G401 (cell line): ENCODE results near the gene DVL1. TPM values are rescaled to one million over a fixed set of nuclear protein-coding genes. Genes with fewer than 3 reads are reported as not detected.

ENCODE experiments used
- DNase-seq: peaks from one replicate; pipeline ENCODE4 v3.0.0-alpha.2; 2015; ENCODE audit warnings: low spot score
- in situ Hi-C: cut with HindIII; loops from 2 replicates; pipeline ENCODE4 v1.10.0; 2016; ENCODE audit warnings: low sequenced_read_pairs, mixed read lengths
- total RNA-seq: library from RNA; depleted of rRNA; stranded (reverse); fragments of >200 nt; shearing (Covaris generic); gene quantifications from 2 replicates; pipeline ENCODE4 v1.2.3, GENCODE V29; 2014

The DVL1 gene
- total RNA-seq, 1 experiment from 2014 or later: 70.2 TPM

DNA sequence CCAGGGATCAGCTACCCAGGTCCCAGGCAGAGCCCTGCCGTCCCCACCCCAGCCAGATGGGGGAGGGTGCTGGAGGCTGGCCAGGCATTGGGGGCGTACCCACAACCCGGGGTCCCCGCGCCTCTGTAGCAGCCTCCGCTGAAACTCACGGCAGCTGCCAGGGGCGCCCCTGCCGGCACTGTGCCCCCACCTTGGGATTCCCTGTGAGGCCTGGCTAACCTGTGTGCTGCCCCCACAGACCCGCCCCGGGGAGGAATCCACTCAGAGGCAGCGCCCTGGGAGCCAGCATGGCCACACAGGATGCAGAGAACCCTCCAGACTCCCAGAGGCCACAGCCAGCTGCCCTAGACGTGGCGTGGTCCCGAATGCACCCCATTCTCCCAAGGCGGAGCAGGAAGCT is 3.8 kb downstream of the DVL1 start:
- DNase-seq: no peak
- in situ Hi-C loops: no loop called here

DNA sequence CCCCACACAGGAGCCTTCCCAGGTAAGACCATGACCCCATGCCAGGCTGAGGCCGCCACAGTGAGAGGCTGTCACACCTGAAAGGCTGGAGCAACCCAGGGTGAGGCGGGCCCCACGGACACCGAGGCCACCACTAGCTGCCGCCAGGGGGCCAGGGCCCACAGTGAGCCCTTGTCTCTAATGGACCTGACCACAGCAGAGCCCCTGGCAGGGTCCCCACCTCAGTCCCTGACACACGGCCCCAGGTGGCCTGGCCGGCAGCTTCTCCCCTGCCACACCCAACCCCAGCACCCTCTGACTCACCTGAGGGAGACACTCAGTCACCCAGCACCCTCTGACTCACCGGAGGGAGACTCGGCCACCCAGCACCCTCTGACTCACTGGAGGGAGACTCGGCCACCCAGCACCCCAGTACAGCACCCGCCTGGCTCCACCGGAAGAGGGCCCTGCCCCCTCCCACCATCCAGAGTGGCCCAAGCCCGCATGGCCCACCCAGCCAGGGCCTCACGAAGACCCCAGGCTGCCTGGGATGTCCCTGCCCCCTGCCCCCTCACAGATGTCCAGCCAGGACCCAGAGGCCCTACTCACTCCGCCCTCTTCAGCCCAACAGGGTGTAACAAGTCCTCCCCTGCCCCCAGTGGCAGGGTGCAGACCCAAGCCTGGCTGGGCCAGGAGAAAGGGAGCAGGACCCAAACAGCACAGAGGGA is 4.4 kb downstream of the DVL1 start:
- in situ Hi-C loops: no loop called here
- DNase-seq: no peak

DNA sequence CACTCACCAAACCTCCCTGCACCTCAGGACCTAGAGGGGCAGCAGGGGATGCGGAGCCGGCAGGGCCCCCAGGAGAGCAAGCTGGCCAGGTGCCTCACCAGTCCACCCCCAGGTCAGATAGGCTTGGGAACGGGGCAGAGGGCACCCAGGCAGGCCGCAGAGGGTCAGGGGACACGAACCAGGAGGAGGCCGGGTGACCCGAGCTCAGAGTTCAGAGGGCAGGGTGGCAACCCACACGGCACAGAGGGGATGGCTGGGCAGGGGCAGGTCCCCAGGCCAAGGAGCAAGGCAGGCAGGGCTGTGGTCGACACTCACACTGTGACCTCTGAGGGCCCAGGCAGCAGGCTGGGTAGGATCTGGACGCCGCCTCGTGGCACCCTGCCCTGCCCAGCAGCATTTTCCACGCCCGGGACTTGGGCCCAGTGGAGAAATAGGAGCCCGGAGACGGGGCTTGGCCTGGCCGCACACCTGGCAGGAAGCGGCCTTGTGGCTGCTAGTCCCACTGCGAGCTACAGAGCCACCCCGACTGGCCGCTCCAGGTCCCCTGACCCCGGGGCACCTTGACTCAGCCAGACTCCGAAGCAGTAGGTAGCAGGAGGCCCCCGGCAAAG is 5.3 kb downstream of the DVL1 start:
- no peak for DNase-seq
- in situ Hi-C loops: no loop called here

DNA sequence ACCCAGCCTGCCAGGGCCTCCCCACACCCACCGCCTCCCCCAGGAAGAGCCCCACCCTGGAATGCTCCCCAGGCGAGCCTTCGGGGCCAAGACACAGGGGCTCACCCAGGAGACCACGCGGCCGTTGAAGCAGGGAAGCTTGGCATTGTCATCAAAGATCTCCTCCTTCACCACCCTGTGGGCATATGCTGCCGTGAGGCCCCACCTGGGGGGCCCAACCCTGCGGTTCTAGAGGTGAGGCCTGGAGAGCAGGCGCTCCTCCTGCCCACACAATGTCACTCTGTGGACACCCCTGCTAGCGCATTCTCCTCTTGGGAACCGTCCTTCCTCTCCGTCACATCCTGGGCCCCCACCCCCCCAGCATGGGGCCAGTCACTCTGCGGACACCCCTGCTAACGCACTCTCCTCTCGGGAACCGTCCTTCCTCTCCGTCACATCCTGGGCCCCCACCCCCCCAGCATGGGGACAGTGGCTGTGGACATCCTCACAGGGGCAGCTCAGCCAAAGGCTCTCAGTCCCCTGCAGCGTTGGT is 6.6 kb downstream of the DVL1 start:
- DNase-seq: no peak
- in situ Hi-C loops: no loop called here

DNA sequence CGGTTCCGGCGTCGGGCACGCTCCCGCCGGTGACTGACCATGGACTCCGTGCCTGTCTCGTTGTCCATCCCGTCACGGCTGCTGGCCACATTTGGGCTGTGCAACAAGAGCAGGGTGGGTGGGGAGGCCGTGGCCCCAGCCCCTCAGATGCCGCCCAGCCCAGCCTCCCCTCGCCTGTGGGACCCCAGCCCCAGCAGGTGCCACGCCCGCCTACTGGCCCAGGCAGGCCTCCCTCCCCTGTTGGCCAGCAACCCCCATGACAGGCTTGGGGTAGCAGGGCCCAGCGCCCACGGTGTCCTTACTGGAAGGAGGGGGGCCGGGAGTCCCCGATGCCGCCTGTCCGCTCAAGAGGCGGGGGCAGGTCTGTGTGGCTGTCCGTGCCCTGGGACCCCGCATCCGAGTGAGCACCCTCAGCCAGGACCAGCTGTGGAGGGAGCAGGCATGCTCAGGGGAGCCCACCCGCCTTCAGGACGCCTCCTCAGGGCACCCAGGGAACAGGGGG is 7.1 kb downstream of the DVL1 start:
- DNase-seq: no peak
- in situ Hi-C loops: no loop called here

DNA sequence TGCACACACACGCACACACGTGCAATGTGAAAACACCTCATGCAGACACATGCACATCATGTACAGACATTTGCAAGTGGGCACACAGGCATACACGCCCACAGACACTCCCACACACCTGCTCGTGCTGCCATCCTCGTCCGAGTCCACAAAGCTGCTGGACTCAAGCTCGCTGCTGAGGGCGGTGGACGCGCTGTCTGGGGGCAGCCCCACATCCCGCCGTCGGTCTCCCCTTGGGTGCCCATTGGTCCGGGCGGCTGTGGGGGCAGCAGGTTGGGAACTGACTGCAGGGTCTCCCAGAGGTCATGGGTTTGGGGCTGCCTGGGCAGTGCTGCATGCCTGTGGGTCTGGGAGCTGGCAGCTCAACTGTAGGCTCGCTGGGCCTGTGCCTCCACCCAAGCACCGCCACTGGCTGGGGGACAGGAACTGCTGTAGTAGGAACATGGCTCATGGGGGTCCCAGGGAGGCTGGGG is 7.6 kb downstream of the DVL1 start:
- in situ Hi-C loops: no loop called here
- no peak for DNase-seq

DNA sequence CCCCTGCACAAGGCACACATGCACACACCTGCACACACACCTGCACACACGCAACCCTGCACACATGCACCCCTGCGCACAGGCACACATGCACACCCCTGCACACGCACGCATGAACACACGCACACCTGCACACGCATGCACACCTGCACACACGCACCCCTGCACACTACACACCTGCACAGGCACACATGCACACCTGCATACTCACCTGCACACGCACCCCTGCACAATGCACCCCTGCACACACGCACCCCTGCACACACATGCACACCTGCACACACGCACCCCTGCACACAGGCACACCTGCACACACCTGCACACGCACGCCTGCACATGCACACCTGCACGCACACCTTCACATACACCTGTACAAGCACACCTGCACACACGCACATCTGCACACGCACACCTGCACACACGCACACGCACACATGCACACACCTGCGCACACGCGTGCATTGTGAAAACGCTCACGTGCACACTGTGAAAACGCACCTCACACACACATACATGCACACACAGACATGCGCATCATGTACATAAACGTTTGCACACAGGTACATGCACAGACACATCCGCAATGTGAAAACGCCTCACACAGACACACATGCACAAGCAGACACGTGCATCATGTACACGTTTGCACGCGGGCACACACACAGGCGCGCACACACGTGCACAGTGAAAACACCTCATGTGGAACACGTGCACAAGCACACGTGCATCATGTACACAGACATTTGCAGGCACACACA is 8.2 kb downstream of the DVL1 start:
- DNase-seq: no peak
- in situ Hi-C loops: no loop called here

DNA sequence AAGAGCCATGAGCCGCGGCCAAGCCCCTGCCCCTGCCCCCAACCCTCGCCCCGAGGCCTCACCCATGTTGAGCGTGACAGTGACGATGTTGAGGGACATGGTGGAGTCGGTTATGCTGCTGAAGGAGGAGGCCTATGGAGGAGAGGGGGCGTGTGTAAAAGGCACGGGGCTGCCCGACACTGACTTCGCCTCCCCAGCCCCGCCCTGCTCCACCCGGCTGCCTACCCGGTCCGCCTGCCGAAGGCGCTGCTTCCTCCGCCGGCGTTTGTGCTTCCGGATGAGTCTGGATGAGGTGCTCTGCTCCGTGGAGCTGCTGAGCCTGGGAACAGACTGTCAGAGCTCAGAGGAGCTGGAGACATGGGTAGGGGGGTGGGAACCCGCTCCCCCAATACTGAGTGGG is 9.0 kb downstream of the DVL1 start:
- in situ Hi-C loops: no loop called here

DNA sequence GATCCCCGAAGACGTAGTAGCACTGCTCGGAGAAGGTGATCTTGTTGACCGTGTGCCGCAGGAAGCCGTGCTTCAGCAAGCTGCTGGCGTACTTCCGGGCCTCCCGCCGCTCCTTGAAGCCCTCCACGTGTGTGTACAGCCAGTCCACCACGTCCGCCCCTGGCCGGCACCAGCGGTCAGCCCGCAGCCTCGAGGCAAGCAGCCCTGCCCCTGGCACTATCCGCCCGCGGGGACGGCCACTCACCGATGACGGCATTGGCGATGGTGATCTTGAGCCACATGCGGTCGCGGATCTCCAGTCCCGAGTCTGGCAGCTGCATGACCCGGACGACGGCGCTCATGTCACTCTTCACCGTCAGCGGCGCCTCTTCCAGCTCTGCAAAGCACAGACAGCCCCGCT is 10.9 kb downstream of the DVL1 start:
- DNase-seq: no peak
- in situ Hi-C loops: no loop called here

More for the DNA sequence above, 9.0 kb downstream of the DVL1 start:
- no peak for DNase-seq

DNA sequence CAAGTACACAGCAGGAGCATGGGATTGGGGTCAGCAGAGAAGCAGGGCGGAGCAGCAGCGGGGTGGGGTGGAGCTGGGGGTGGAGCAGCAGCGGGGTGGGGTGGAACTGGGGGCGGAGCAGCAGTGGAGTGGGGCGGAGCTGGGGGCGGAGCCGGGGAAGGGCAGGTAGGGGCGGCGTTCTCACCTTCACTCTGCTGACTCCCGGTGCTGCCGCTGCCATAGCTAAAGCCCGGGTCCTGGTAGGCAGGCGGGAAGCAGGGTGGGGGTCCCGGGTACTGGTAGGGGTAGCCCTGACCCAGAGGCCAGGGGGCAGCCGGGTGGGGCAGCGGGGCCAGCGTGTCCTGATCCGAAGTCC is 11.4 kb downstream of the DVL1 start:
- DNase-seq: no peak
- in situ Hi-C loops: no loop called here

DNA sequence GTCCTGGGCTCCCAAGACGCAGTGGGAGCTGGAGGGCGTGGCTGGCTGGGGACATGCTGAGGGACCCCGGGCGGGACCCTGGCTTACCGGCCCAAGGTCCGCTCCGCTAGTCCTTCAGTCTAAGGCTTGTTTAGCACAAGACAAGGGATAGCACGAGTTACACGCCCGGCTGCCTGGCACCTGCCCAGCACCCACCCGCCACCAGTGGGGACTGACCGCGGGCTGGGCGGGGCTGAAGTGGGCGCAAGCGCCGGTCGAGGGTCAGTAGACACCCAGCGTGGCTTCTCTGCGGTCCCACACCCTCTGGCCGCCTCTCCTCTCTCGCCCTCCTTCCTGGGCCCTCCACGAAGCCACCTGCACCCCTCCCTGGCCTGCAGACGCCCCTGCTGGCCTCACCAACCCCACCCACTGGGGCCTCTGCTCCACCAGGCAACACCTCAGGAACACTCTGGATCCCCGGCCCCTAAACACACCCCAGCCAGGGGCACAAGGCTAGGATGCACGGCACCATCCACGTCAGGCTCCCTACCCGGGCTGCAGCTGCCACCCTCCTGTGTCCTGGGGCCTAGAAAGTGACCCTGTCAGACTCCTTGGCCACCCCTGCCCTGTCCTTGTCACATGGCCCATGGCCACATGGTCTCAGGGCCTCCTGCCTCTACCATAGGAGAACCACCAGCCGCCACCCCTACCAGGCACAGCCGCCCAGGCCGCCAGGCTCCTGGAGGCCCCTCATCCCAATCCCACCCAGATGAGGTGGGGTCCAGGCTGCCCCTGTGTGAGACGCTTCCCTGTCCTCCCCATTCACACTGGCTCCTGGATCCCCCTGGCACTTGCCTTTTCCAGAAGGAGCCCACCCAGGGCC is 12.1 kb downstream of the DVL1 start:
- in situ Hi-C loops: no loop called here
- no peak for DNase-seq

DNA sequence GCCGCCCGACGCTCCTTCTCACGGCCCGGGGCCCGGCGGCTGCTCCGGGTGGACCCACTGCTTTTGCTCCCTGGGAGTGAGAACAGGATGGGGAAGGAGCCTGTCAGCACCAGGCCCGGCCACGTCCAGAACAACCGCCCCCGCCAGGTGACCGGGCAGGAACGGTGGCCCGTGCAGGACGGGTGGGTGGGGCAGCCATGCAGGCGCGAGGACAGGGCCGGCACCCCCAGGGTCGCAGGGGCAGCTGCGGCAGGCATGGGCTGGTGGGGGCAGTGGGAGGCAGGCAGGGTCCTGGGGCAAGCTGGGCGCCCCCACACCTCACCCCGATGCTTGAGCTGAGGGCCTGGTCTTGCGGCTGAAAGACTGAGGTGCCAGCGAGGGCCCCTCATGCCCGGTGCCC is 12.8 kb downstream of the DVL1 start:
- DNase-seq: no peak
- in situ Hi-C loops: no loop called here

DNA sequence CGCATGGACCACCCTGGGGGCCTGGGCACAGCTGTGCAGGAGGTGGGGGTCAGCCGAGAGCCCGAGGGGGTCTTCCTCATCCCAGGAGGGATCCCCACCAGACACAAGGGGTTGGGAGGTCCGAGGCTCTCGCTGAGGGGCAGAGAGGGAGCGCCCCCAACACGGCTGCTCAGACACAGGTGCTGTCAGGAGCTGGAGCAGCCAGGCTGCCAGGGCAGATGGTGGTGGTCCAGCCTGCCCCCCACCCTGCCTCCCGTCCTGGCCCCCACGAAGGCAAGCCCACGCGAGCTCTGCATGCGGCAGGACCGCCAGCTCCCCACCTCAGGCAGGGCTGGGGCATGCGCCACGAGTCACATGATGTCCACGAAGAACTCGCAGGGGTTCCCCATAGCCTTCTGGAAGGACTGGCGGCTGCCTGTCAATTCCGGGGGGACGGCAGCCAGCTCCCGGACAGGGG is 13.4 kb downstream of the DVL1 start:
- in situ Hi-C loops: no loop called here
- no peak for DNase-seq

DNA sequence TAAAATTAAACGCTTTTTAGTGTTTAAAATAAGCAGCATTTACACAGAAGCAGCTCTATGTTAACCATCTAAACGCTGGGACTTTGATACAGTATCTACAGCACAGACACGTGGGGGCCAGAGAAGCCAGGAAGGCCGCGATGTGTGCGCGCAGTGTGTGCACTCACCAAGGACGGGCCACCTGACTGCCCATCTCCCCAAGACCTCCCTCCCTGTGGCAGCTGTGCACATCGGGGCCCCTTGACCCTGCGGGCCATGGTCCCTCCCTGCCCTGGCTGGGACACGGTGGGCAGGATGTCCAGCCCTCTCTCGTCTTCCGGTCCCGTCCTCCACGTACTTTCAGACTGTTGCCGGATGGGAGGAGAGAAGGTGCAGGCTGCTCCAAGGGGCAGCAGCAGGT is 13.9 kb downstream of the DVL1 start:
- no peak for DNase-seq
- in situ Hi-C loops: no loop called here

DNA sequence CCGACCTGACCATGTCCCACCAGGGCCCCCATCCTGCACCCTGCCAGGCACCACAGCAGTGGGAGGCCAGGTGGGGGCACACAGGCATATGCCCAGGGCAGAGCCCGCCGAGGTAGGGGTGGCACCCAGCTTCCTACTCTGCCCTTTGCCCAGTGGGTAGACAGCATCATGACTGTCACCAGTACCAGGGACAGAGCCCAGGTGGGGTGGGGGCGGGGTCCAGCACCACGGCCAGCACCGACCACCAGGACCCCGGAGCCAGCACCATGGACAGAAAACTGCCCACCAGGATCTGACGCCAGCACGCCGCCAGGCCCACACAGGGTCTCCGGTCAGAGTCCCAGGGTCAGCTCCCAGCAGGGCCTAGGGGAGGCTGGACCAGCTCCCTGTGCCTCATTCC is 14.4 kb downstream of the DVL1 start:
- no peak for DNase-seq

DNA sequence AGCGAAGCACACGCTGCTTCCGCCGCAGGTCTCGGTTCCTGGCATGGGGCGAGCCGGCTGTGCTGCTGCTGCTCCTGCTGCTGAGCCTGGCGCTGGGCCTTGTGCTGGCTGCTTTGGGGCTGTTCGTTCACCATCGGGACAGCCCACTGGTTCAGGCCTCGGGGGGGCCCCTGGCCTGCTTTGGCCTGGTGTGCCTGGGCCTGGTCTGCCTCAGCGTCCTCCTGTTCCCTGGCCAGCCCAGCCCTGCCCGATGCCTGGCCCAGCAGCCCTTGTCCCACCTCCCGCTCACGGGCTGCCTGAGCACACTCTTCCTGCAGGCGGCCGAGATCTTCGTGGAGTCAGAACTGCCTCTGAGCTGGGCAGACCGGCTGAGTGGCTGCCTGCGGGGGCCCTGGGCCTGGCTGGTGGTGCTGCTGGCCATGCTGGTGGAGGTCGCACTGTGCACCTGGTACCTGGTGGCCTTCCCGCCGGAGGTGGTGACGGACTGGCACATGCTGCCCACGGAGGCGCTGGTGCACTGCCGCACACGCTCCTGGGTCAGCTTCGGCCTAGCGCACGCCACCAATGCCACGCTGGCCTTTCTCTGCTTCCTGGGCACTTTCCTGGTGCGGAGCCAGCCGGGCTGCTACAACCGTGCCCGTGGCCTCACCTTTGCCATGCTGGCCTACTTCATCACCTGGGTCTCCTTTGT is 15.5 kb downstream of the DVL1 start:
- in situ Hi-C loops: no loop called here
- no peak for DNase-seq

More for the DNA sequence above, 14.4 kb downstream of the DVL1 start:
- in situ Hi-C loops: no loop called here

DNA sequence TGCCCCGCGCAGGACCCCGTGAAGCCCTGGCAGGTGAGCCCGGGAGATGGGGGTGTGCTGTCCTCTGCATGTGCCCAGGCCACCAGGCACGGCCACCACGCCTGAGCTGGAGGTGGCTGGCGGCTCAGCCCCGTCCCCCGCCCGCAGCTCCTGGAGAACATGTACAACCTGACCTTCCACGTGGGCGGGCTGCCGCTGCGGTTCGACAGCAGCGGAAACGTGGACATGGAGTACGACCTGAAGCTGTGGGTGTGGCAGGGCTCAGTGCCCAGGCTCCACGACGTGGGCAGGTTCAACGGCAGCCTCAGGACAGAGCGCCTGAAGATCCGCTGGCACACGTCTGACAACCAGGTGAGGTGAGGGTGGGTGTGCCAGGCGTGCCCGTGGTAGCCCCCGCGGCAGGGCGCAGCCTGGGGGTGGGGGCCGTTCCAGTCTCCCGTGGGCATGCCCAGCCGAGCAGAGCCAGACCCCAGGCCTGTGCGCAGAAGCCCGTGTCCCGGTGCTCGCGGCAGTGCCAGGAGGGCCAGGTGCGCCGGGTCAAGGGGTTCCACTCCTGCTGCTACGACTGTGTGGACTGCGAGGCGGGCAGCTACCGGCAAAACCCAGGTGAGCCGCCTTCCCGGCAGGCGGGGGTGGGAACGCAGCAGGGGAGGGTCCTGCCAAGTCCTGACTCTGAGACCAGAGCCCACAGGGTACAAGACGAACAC is 16.3 kb downstream of the DVL1 start:
- DNase-seq: no peak
- in situ Hi-C loops: no loop called here
